Activated effector memory CD4-positive, alpha-beta T cell treated with Interleukin-2 at 50 U/mL for 16 hours (primary cell): ENCODE measurements around the gene TP53I11.
A peak's percentile ranks its signal among the peaks of the same experiment; 100 is the strongest.

Source experiments
- DNase-seq: peaks from one replicate; pipeline ENCODE4 v3.0.0-alpha.2; 2020

The TP53I11 gene

GRCh38 chr11:44938066-44938691, 12.5 kb downstream of the TP53I11 start:
- no peak for DNase-seq

- DNase-seq = no peak
Measured at GRCh38 chr11:44936951-44937543, 13.6 kb downstream of the TP53I11 start.

GRCh38 chr11:44936525-44936924, 14.2 kb downstream of the TP53I11 start:
- peak; percentile 70 for DNase-seq

- no peak for DNase-seq
Measured at GRCh38 chr11:44934735-44935250, 15.9 kb downstream of the TP53I11 start.

- no peak for DNase-seq
Measured at GRCh38 chr11:44934110-44934509, 16.6 kb downstream of the TP53I11 start.

- DNase-seq = no peak
Measured at GRCh38 chr11:44931466-44931865, 19.2 kb downstream of the TP53I11 start.

- DNase-seq = no peak
Measured at GRCh38 chr11:44930588-44931302, 19.9 kb downstream of the TP53I11 start.

- no peak for DNase-seq
Measured at GRCh38 chr11:44928816-44929215, 21.9 kb downstream of the TP53I11 start.

- DNase-seq = no peak
Measured at GRCh38 chr11:44928144-44928543, 22.5 kb downstream of the TP53I11 start.

GRCh38 chr11:44927174-44927661, 23.5 kb downstream of the TP53I11 start:
- peak; percentile 30 for DNase-seq

GRCh38 chr11:44926036-44926435, 24.6 kb downstream of the TP53I11 start:
- DNase-seq = no peak

GRCh38 chr11:44923806-44924205, 26.9 kb downstream of the TP53I11 start:
- no peak for DNase-seq

- no peak for DNase-seq
Measured at GRCh38 chr11:44923115-44923514, 27.6 kb downstream of the TP53I11 start.

GRCh38 chr11:44920451-44920850, 30.2 kb downstream of the TP53I11 start:
- DNase-seq = no peak

- DNase-seq = no peak
Measured at GRCh38 chr11:44917741-44918140, 32.9 kb downstream of the TP53I11 start.

GRCh38 chr11:44916801-44917385, 33.8 kb downstream of the TP53I11 start:
- no peak for DNase-seq

- DNase-seq = no peak
Measured at GRCh38 chr11:44916331-44916730, 34.4 kb downstream of the TP53I11 start.

- DNase-seq = no peak
Measured at GRCh38 chr11:44915621-44916020, 35.1 kb downstream of the TP53I11 start.

GRCh38 chr11:44915004-44915403, 35.7 kb downstream of the TP53I11 start:
- no peak for DNase-seq

GRCh38 chr11:44914105-44914504, 36.6 kb downstream of the TP53I11 start:
- DNase-seq = no peak

- no peak for DNase-seq
Measured at GRCh38 chr11:44913502-44913901, 37.2 kb downstream of the TP53I11 start.

GRCh38 chr11:44912270-44912987, 38.3 kb downstream of the TP53I11 start:
- no peak for DNase-seq
